Measurements from ENCODE around the gene ZNF81. TPM values are rescaled to one million over a fixed set of nuclear protein-coding genes. Genes with fewer than 3 reads are reported as not detected.
"Not testable (repeated sequence)": the region's sequence is repeated elsewhere in the genome, so short reads cannot be mapped to it uniquely, and the experiment has no call there.

Gene ZNF81
- total RNA-seq, 1 donor from 2014 or later, result 8.5 TPM

- H3K4me1 Mint-ChIP-seq (ENCODE audit: low read depth), result no peaks in the 10 kb centered on the region
- peaks cover 2% of the 10 kb centered on the region for H3K27me3 Mint-ChIP-seq (ENCODE audit: low read depth)
- peaks cover 10% of the 10 kb centered on the region for H3K9me3 Mint-ChIP-seq (ENCODE audit: low read depth)
- H3K4me3 Mint-ChIP-seq (ENCODE audit: unreplicated experiment), result no peak overlapping the region
- no peak for DNase-seq (ENCODE audit: low spot score)
- no peak overlapping the region for H3K27ac Mint-ChIP-seq (ENCODE audit: unreplicated experiment)
- TF ChIP-seq, protein P1, sequence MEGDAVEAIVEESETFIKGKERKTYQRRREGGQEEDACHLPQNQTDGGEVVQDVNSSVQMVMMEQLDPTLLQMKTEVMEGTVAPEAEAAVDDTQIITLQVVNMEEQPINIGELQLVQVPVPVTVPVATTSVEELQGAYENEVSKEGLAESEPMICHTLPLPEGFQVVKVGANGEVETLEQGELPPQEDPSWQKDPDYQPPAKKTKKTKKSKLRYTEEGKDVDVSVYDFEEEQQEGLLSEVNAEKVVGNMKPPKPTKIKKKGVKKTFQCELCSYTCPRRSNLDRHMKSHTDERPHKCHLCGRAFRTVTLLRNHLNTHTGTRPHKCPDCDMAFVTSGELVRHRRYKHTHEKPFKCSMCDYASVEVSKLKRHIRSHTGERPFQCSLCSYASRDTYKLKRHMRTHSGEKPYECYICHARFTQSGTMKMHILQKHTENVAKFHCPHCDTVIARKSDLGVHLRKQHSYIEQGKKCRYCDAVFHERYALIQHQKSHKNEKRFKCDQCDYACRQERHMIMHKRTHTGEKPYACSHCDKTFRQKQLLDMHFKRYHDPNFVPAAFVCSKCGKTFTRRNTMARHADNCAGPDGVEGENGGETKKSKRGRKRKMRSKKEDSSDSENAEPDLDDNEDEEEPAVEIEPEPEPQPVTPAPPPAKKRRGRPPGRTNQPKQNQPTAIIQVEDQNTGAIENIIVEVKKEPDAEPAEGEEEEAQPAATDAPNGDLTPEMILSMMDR (IDR thresholded peaks at IDR 0.05), result no peak
- H3K36me3 Mint-ChIP-seq (ENCODE audit: low read depth), result no peaks in the 10 kb centered on the region
These were observed 32.4 kb upstream of the ZNF81 start for GRCh38 chrX:47804315-47804714.

GRCh38 chrX:47805844-47806243 lies 30.9 kb upstream of the ZNF81 start:
- not testable (repeated sequence) for H3K4me1 Mint-ChIP-seq (ENCODE audit: low read depth); H3K36me3 Mint-ChIP-seq (ENCODE audit: low read depth); H3K27me3 Mint-ChIP-seq (ENCODE audit: low read depth); H3K4me3 Mint-ChIP-seq (ENCODE audit: unreplicated experiment); DNase-seq (ENCODE audit: low spot score); H3K27ac Mint-ChIP-seq (ENCODE audit: unreplicated experiment)
- peaks cover 10% of the 10 kb centered on the region for H3K9me3 Mint-ChIP-seq (ENCODE audit: low read depth)

- not testable (repeated sequence) for H3K4me3 Mint-ChIP-seq (ENCODE audit: unreplicated experiment); DNase-seq (ENCODE audit: low spot score); H3K4me1 Mint-ChIP-seq (ENCODE audit: low read depth); H3K27ac Mint-ChIP-seq (ENCODE audit: unreplicated experiment); H3K27me3 Mint-ChIP-seq (ENCODE audit: low read depth); H3K36me3 Mint-ChIP-seq (ENCODE audit: low read depth)
- H3K9me3 Mint-ChIP-seq (ENCODE audit: low read depth), result peaks cover 10% of the 10 kb centered on the region
These were observed 30.1 kb upstream of the ZNF81 start for GRCh38 chrX:47806415-47807271.

- not testable (repeated sequence) for H3K27me3 Mint-ChIP-seq (ENCODE audit: low read depth); DNase-seq (ENCODE audit: low spot score); H3K36me3 Mint-ChIP-seq (ENCODE audit: low read depth); H3K4me1 Mint-ChIP-seq (ENCODE audit: low read depth); H3K4me3 Mint-ChIP-seq (ENCODE audit: unreplicated experiment); H3K27ac Mint-ChIP-seq (ENCODE audit: unreplicated experiment)
- H3K9me3 Mint-ChIP-seq (ENCODE audit: low read depth), result peaks cover 10% of the 10 kb centered on the region
These were observed 29.5 kb upstream of the ZNF81 start for GRCh38 chrX:47807272-47807538.

DNA sequence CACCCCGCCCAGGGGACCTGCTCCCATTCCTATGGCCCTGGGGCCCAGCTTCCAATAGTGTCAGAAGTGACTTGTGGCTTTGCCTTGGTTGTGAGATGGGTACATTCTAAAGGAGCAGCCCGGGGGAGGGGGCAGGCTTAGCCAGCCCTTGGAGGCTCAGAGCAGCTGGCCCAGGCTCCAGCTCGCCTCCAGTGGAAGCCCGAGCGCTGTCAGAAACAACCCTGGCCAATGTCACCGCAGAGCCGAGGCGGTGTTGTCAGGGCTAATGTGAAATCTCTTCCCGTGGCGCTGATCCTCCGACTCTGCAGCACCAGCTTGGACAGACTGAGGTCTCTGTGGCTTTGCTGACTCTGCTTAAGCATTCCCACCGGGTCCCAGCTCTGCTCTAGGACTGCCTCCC lies 29.2 kb upstream of the ZNF81 start:
- H3K27me3 Mint-ChIP-seq (ENCODE audit: low read depth), result peaks cover 2% of the 10 kb centered on the region
- H3K36me3 Mint-ChIP-seq (ENCODE audit: low read depth), result no peaks in the 10 kb centered on the region
- TF ChIP-seq, protein P1 (IDR thresholded peaks at IDR 0.05), result no peak
- H3K27ac Mint-ChIP-seq (ENCODE audit: unreplicated experiment), result no peak overlapping the region
- no peak for DNase-seq (ENCODE audit: low spot score)
- H3K4me3 Mint-ChIP-seq (ENCODE audit: unreplicated experiment), result no peak overlapping the region
- H3K9me3 Mint-ChIP-seq (ENCODE audit: low read depth), result peaks cover 10% of the 10 kb centered on the region
- H3K4me1 Mint-ChIP-seq (ENCODE audit: low read depth), result no peaks in the 10 kb centered on the region

DNA sequence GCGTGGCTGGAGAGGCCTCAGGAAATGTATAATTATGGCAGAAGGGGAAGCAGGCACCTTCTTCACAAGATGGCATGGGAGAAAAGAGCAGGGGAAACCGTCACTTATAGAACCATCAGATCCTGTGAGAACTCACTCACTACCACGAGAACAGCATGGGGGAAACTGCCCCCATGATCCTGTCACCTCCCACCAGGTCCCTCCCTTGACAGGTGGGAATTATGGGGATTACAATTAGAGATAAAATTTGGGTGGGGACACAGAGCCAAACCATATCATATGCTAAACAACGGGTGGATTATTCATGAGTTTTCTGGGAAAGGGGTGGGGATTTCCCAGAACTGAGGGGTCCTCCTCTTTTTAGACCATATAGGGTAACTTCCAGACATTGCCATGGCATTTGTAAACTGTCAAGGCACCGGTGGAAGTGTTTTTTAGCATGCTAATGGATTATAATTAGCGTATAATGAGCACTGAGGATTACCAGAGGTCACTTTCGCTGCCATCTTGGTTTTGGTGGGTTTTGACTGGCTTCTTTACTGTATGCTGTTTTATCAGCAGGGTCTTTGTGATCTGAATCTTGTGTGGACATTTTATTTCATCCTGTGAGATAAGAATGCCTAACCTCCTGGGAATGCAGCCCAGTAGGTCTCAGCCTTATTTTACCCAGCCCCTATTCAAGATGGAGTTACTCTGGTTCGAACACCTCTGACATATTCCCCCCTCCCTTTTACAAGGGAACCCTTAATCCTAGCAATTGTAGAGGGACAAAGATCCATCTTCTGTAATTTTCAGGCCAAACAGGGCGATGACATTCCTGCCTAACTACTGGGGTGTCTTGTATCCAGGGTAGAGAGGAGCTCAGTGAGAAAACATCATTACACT lies 27.6 kb upstream of the ZNF81 start:
- Mint-ChIP-seq H3K4me1 (ENCODE audit: low read depth) (no peaks in the 10 kb centered on the region), H3K9me3 (ENCODE audit: low read depth) (peaks cover 7% of the 10 kb centered on the region), H3K27ac (ENCODE audit: unreplicated experiment) (no peak overlapping the region), H3K36me3 (ENCODE audit: low read depth) (no peaks in the 10 kb centered on the region), H3K4me3 (ENCODE audit: unreplicated experiment) (no peak overlapping the region), H3K27me3 (ENCODE audit: low read depth) (peaks cover 2% of the 10 kb centered on the region)
- no peak for DNase-seq (ENCODE audit: low spot score)
- TF ChIP-seq, protein P1 (IDR thresholded peaks at IDR 0.05), result no peak

Data from chondrocyte (in vitro differentiated cells).